ENCODE measurements around the gene TTC17.

Gene TTC17

DNA sequence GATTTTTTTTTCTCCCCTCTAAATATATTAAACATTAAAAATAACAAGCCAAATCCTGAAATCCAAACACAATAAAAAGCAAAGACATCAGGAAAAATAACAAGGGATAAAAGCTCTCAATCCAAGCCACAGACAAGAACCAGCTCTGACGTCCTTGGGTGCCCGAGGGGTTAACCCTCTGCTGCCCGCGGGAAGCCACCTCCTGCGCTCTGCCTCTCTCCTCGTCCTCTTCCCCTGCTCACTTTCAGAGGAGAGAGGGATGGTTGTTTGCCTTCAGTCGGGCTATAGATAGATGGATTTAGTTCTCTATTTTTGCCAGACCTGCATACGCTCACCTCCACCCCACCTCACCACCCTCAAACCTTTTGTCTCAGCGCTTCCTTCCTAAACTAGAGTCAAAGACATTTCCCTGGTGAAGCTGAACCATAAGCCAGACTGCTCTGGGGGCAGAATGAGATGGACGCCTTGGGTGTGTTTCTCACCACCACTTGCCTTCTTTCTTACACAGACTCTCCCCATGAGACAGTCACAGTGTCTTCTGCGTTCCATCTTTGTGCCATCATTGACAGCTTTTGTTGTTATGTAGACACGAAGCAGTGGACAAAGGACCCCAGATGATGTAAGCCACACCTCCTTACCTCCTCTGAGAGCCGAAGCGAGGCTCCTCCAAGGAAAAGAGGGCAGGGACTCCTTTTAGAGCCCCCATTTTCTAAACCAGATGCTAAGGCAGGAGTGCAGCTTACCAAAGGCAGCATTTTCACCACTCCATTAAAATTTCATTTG, 179.3 kb downstream of the TTC17 start:
- DNase-seq = no peak
- ATAC-seq = no peak

DNA sequence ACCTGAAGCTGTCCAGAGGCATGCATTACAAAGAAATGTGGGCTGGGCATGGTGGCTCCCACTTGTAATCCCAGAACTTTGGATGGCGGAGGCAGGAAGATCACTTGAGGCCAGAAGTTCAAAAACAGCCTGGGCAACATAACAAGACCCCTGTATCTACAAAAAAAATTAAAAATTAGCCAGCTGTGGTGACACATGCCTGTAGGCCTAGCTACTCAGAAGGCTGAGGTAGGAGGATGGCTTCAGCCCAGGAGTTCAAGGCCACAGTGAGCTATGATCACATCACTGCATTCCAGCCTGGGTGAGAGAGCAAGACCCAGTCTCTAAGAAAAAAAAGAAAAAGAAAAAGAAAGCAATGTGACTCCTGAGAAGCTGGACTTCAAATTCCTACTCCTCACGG, 183.3 kb downstream of the TTC17 start:
- no peak for DNase-seq

DNA sequence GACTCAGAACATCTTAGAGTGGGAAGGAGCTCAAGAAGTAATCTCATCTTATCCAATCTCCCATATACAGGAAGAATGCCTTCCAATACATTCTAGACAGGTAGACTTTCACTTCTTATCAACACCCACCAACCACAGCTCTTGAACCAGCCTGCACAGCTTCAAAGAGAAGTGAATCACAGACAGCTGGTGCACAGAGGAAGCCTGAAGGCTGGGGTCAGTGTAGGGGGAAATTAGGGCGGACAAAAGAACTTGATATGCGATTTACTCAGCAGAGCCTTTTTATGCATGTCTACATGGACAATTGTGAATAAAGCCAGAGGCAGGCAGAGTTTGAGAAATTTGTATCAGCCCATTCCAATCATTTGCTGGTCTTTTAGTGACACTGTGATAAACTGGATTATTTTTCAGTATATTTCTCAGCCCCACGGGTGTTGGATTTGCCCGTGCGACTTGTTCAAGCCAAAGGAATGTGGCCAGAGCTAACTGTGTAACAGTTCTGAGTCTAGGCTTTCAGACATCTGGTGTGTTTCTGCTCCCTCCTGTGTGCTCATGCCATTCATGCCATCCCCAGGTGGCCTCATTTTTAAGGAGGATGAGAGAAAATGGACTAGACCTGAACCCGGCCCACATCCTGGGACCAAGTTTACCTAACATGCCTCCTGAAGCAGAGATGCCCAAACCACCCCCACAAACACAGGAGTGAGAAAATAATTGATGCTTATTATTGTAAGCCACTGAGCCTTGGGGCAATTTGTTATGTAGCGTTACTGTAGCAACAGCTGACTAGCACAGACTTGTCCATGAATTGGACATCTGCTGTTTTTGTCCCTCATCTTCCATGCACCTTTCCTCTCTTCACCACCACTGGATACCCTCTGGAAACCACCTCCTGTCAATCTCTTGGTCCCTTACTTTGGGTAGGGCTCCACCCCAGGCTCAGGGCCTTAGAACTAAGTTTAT, 184.3 kb downstream of the TTC17 start:
- no peak for ATAC-seq
- no peak for DNase-seq

More for the DNA sequence above, 183.3 kb downstream of the TTC17 start:
- no peak for ATAC-seq
